Keratinocyte (primary cell): ENCODE results near the gene TOM1. TPM values are rescaled to one million over a fixed set of nuclear protein-coding genes. Genes with fewer than 3 reads are reported as not detected.

Source experiments
- DNase-seq: peaks from one replicate; pipeline ENCODE4 v3.0.0-alpha.2; 2011; ENCODE audit warnings: low read depth, missing footprints, low spot score
- FAIRE-seq: peaks from 2 replicates; lab custom pipeline; 2011; peaks lifted over from hg19 to GRCh38; lab: Jason Lieb, UNC
- H2AFZ ChIP-seq: 2 replicates; pipeline ENCODE4 v1.6.0; 2012; ENCODE audit warnings: low read length, control low read depth, inconsistent platforms; ENCODE audit not compliant: control insufficient read depth
- H3K27ac ChIP-seq: 2 replicates; pipeline ENCODE4 v1.5.1; 2011; ENCODE audit warnings: low read length; ENCODE audit not compliant: control insufficient read depth, insufficient read depth
- H3K27me3 ChIP-seq: 3 replicates; pipeline ENCODE4 v1.6.0; 2011; ENCODE audit warnings: low read length; ENCODE audit not compliant: control insufficient read depth, insufficient read depth; ENCODE audit errors: extremely low read depth
- H3K36me3 ChIP-seq, 2 experiments: 2 replicates in 1 of 2; 3 replicates in 1 of 2; pipeline ENCODE4 v1.5.1; 2011; ENCODE audit warnings: low read length in 2 of 2, mild to moderate bottlenecking in 1 of 2; ENCODE audit not compliant: control insufficient read depth in 2 of 2, insufficient read depth in 2 of 2; ENCODE audit errors: extremely low read depth in 1 of 2
- H3K4me1 ChIP-seq: 3 replicates; pipeline ENCODE4 v1.5.1; 2011; ENCODE audit warnings: low read length; ENCODE audit not compliant: control insufficient read depth, insufficient read depth; ENCODE audit errors: extremely low read depth
- H3K4me2 ChIP-seq: 3 replicates; pipeline ENCODE4 v1.6.0; 2011; ENCODE audit warnings: low read depth, low read length; ENCODE audit not compliant: control insufficient read depth, insufficient read depth; ENCODE audit errors: extremely low read depth
- H3K4me3 ChIP-seq, 3 experiments: fragments of 200-600 bp in 1 of 3; sonication (generic) in 1 of 3; 2 replicates in 2 of 3; 3 replicates in 1 of 3; pipeline ENCODE4 v1.5.1; 2011 to 2016; ENCODE audit warnings: low read length in 3 of 3, mild to moderate bottlenecking in 3 of 3, control low read depth in 2 of 3, inconsistent platforms in 1 of 3, low read depth in 1 of 3, mixed read lengths in 1 of 3, mixed run types in 1 of 3, moderate library complexity in 1 of 3; ENCODE audit not compliant: control insufficient read depth in 2 of 3, insufficient read depth in 2 of 3; ENCODE audit errors: extremely low read depth in 1 of 3
- H3K79me2 ChIP-seq: 2 replicates; pipeline ENCODE4 v1.6.0; 2012; ENCODE audit warnings: low read length; ENCODE audit not compliant: control insufficient read depth, insufficient read depth
- H3K9ac ChIP-seq: 3 replicates; pipeline ENCODE4 v1.6.0; 2011; ENCODE audit warnings: low read length; ENCODE audit not compliant: control insufficient read depth, insufficient read depth; ENCODE audit errors: extremely low read depth
- H3K9me1 ChIP-seq: 3 replicates; pipeline ENCODE4 v1.6.0; 2011; ENCODE audit warnings: low read length; ENCODE audit not compliant: control insufficient read depth, insufficient read depth; ENCODE audit errors: extremely low read depth
- H3K9me3 ChIP-seq: 2 replicates; pipeline ENCODE4 v1.5.1; 2012; ENCODE audit warnings: low read depth, low read length; ENCODE audit not compliant: control insufficient read depth
- H4K20me1 ChIP-seq: 3 replicates; pipeline ENCODE4 v1.6.0; 2011; ENCODE audit warnings: low read length; ENCODE audit not compliant: control insufficient read depth, insufficient read depth; ENCODE audit errors: extremely low read depth
- CTCF ChIP-seq, 3 experiments: IDR thresholded peaks in 1 of 3; conservative IDR thresholded peaks in 1 of 3; optimal IDR thresholded peaks in 1 of 3; 2 replicates in 2 of 3; 3 replicates in 1 of 3; pipeline versions ENCODE3 to v1.5.1; 2011; ENCODE audit warnings: low read length in 3 of 3, mild to moderate bottlenecking in 3 of 3, moderate library complexity in 2 of 3, control low read depth in 1 of 3, inconsistent platforms in 1 of 3; ENCODE audit not compliant: insufficient read depth in 2 of 3; ENCODE audit errors: extremely low read depth in 1 of 3
- EZH2 ChIP-seq: IDR thresholded peaks from one replicate; pipeline ENCODE4 v1.6.1; 2012; ENCODE audit warnings: inconsistent platforms, mild to moderate bottlenecking, low read length, moderate library complexity
- dilution Hi-C: fragments of 300-500 bp; cut with MboI; formaldehyde crosslinking; loops from one replicate; pipeline ENCODE4 v1.7.0; 2020; ENCODE audit warnings: low sequenced_read_pairs; ENCODE audit not compliant: extremely low pct_ligation_motif_present
- polyA plus RNA-seq, 5 experiments: library from polyadenylated mRNA; depleted of rRNA in 3 of 5; stranded (reverse) in 3 of 5; stranded (forward) in 1 of 5; unstranded in 1 of 5; fragments of >200 nt; gene quantifications; 1 replicate in 1 of 5; 2 replicates in 3 of 5; 3 replicates in 1 of 5; pipeline versions ENCODE4 v1.2.1 to v1.2.3, GENCODE V29; 2011 to 2012; ENCODE audit warnings: missing spikeins in 2 of 5, low read depth in 1 of 5, low replicate concordance in 1 of 5

TOM1 gene
- polyA plus RNA-seq, 1 donor (not counting 4 experiments of a cell fraction or from before 2014, with no cell fraction given), result 17.4 TPM

DNA sequence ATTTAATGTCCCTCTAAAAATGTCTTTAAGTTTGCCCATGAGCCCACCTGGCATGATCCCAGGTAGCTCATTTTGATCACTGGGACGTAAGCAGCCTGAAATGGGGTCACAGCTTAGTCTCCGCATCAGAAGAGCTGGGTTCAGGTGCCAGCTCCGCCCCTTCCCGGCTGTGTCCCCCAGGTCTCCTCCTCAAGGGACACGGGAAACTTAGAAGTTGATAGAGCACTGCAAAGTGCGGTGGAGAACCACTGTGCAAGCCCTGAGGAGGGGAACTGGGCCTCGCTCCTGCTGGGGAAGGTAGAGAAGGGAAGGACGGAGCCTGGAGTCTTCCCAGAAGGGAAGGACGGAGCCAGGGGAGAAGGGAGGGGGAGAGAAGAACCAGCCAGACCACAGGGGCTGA is 7.7 kb downstream of the TOM1 start:
- H3K4me2 ChIP-seq, result no peak overlapping the region
- DNase-seq, result no peak
- H3K9ac ChIP-seq, result no peak overlapping the region
- no peak for FAIRE-seq
- no peaks in the 10 kb centered on the region for H3K27me3 ChIP-seq
- H3K79me2 ChIP-seq, result no peaks in the 10 kb centered on the region
- H3K4me3 ChIP-seq, result no peak overlapping the region
- H4K20me1 ChIP-seq, result no peaks in the 10 kb centered on the region
- H3K4me1 ChIP-seq, result peaks cover 5% of the 10 kb centered on the region
- H3K9me3 ChIP-seq, result no peaks in the 10 kb centered on the region
- TF ChIP-seq CTCF (optimal IDR thresholded peaks at IDR 0.05 in 1 of 3, IDR thresholded peaks at IDR 0.05 in 1 of 3, conservative IDR thresholded peaks at IDR 0.05 in 1 of 3; ENCODE audit: extremely low read depth in 1 of 3, insufficient read depth in 2 of 3, low read length in 3 of 3) (no peak), EZH2 (no peak)
- H3K27ac ChIP-seq, result no peak overlapping the region
- no peak overlapping the region for H2AFZ ChIP-seq
- no peaks in the 10 kb centered on the region for H3K9me1 ChIP-seq
- dilution Hi-C loops, result no loop called here
- H3K36me3 ChIP-seq, result peaks cover 3% of the 10 kb centered on the region in 2 experiments

DNA sequence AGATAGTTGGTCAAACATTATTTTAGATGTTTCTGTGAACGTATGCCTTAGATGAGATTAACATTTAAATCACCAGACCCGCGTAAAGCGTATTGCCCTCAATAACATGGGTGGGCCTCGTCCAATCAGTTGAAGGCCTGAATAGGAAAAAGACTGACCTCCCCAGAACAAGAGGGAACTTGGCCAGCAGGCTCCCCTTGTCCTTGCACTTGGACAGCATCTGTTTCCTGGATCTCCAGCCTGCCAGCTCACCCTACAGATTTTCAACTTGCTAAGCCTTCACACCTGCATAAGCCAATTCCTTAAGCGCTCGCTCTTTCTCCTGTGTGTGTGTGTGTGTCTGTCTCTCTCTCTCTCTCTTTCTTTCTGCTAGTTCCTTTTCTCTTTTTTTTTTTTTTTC is 8.2 kb downstream of the TOM1 start:
- no peak for FAIRE-seq
- H3K79me2 ChIP-seq, result no peaks in the 10 kb centered on the region

More for the DNA sequence above, 8.2 kb downstream of the TOM1 start:
- Histone ChIP-seq H3K9ac (no peak overlapping the region), H3K27me3 (no peaks in the 10 kb centered on the region), H4K20me1 (no peaks in the 10 kb centered on the region), H3K4me2 (no peak overlapping the region), H3K27ac (no peak overlapping the region), H3K9me3 (no peaks in the 10 kb centered on the region), H2AFZ (no peak overlapping the region), H3K4me3 (no peak overlapping the region), H3K36me3 (peaks cover 1% of the 10 kb centered on the region in 2 experiments), H3K4me1 (peaks cover 7% of the 10 kb centered on the region), H3K9me1 (no peaks in the 10 kb centered on the region)
- TF ChIP-seq EZH2, result no peak
- TF ChIP-seq CTCF (optimal IDR thresholded peaks at IDR 0.05 in 1 of 3, IDR thresholded peaks at IDR 0.05 in 1 of 3, conservative IDR thresholded peaks at IDR 0.05 in 1 of 3; ENCODE audit: extremely low read depth in 1 of 3, insufficient read depth in 2 of 3, low read length in 3 of 3), result no peak
- dilution Hi-C loops, result no loop called here
- no peak for DNase-seq
